Measurements from ENCODE around the gene OS9. TPM values are rescaled to one million over a fixed set of nuclear protein-coding genes. Genes with fewer than 3 reads are reported as not detected.

OS9 gene
- total RNA-seq, 4 donors from 2014 or later, result 262 to 393 (median 286) TPM

- Histone ChIP-seq H3K27me3 (no peaks in the 10 kb centered on the region), H3K27ac (peak overlapping the region in 2 of 3 donors; percentile 27 to 49), H3K9me3 (no peaks in the 10 kb centered on the region), H3K4me3 (replicated peaks in 1 of 3) (peak overlapping the region; percentile 10 to 37 (median 18)), H3K36me3 (no peaks in the 10 kb centered on the region), H3K4me1 (peaks cover 29 to 45% of the 10 kb centered on the region in 2 donors)
- 2 to 7% methylated on average over 14 to 22 of the region's 40 CpGs for WGBS, 2 donors
- DNase-seq, result peak; percentile 52 to 53
- intact Hi-C loops (cut with DNase I), result no loop called here
- TF ChIP-seq POLR2A (IDR thresholded peaks at IDR 0.05) (no peak), CTCF (IDR thresholded peaks at IDR 0.05) (no peak)
These were observed 71.9 kb downstream of the OS9 start for GRCh38 chr12:57765698-57766463.

- H3K36me3 ChIP-seq, result no peaks in the 10 kb centered on the region
- intact Hi-C loops (cut with DNase I), result no loop called here
- peak; percentile 91 to 97 for DNase-seq
- H3K9me3 ChIP-seq, result no peaks in the 10 kb centered on the region
- peaks cover 36 to 52% of the 10 kb centered on the region in 2 donors for H3K4me1 ChIP-seq
- peak within 1 kb of the TSS in 2 of 3 donors; percentile 27 to 49 for H3K27ac ChIP-seq
- no peaks in the 10 kb centered on the region for H3K27me3 ChIP-seq
- H3K4me3 ChIP-seq (replicated peaks in 1 of 3), result peak within 1 kb of the TSS; percentile 10 to 37 (median 18)
- 4 to 5% methylated on average over 34 of the region's 38 CpGs for WGBS, 2 donors
- no peak for TF ChIP-seq CTCF (IDR thresholded peaks at IDR 0.05)
- peak in 1 of 2 donors; percentile 3 for TF ChIP-seq POLR2A (IDR thresholded peaks at IDR 0.05)
These were observed 72.8 kb downstream of the OS9 start, which contains the start of gene CYP27B1 for GRCh38 chr12:57766464-57767304. CYP27B1 (minus strand) TSS chr12:57767078; CDS start chr12:57767041, 37 bp downstream.

GRCh38 chr12:57767305-57767698 lies 73.4 kb downstream of the OS9 start:
- Histone ChIP-seq H3K36me3 (no peaks in the 10 kb centered on the region), H3K9me3 (no peaks in the 10 kb centered on the region), H3K4me1 (peaks cover 36 to 52% of the 10 kb centered on the region in 2 donors), H3K27me3 (no peaks in the 10 kb centered on the region), H3K27ac (peak overlapping the region in 2 of 3 donors; percentile 24 to 27), H3K4me3 (replicated peaks in 1 of 3) (no peak overlapping the region)
- TF ChIP-seq CTCF (IDR thresholded peaks at IDR 0.05) (no peak), POLR2A (IDR thresholded peaks at IDR 0.05) (no peak)
- intact Hi-C loops (cut with DNase I), result no loop called here
- no peak for DNase-seq

GRCh38 chr12:57767876-57768275 lies 73.9 kb downstream of the OS9 start:
- Histone ChIP-seq H3K4me1 (peaks cover 37 to 52% of the 10 kb centered on the region in 2 donors), H3K36me3 (no peaks in the 10 kb centered on the region), H3K4me3 (replicated peaks in 1 of 3) (no peak overlapping the region), H3K27me3 (no peaks in the 10 kb centered on the region), H3K9me3 (no peaks in the 10 kb centered on the region), H3K27ac (peak overlapping the region in 2 of 3 donors; percentile 27 to 56)
- intact Hi-C loops (cut with DNase I), result no loop called here
- DNase-seq, result peak; percentile 67 to 75
- 42 to 54% methylated on average over 3 of the region's 3 CpGs for WGBS, 2 donors
- no peak for TF ChIP-seq POLR2A (IDR thresholded peaks at IDR 0.05)
- no peak for TF ChIP-seq CTCF (IDR thresholded peaks at IDR 0.05)
